Activated CD8-positive, alpha-beta memory T cell treated with anti-CD3 and anti-CD28 coated beads, Interleukin-2, amount 50 U/mL, for 1 hour (primary cell): Measurements from ENCODE around the gene TRPM3.

ENCODE experiments used
- DNase-seq: peaks from one replicate; pipeline ENCODE4 v3.0.0-alpha.2; 2020; ENCODE audit errors: extremely low read depth

TRPM3 gene

DNA sequence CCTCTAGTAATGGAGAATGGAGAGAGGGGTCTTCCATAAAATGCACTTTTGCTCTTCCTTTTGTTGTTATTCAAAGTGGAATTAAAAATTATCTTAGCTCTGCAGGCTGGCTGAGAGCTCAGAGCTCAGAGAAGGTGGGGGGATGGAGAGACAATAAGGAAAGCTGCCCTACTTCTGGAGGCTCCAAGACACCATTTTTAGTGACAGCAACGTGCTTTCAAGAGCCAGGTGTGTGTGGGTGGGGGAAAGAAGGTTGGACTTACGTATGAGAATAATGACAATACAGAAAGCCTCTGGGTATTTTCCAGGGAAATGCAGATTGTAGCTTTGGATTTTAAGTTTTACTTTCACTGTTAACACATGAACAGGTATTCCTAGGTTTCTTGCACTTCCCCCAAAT, 173.9 kb downstream of the TRPM3 start:
- no peak for DNase-seq

DNA sequence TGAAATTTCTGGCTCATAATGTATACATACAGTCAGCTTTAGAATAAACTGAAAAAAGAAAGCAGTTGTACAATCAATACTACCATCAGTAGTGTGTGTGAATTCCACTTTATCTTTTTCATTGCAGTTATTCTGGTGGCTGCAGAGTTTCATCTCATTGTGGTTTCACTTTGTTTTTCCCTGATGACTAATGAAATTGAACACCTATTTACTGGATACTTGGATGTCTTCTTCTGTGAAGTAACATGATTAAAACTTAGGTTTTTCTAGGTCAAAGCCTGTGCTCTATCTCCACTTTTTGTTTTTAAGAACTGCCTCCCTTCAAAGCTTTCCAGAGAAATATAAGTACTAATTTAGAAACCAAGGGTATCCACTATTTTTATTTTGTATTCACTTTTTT, 174.3 kb downstream of the TRPM3 start:
- DNase-seq, result no peak

DNA sequence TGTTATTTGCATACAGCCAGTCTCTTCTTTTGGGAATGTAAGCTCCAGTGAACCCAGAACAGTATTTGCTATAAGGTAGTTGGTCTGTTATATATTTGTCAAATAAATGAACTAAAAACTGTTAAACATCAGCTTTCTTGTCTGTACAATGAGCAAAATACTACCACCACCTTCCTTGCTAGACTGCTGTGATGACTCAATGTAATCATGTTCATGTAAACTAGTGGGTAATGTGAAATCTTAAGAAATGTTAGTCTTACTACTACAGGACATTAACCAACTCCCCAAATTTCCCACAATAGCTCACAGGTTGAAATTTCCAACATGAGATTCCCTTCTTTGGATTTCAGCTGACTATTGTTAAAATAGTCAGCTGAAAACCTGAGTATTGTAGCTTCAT, 176.1 kb downstream of the TRPM3 start:
- no peak for DNase-seq

DNA sequence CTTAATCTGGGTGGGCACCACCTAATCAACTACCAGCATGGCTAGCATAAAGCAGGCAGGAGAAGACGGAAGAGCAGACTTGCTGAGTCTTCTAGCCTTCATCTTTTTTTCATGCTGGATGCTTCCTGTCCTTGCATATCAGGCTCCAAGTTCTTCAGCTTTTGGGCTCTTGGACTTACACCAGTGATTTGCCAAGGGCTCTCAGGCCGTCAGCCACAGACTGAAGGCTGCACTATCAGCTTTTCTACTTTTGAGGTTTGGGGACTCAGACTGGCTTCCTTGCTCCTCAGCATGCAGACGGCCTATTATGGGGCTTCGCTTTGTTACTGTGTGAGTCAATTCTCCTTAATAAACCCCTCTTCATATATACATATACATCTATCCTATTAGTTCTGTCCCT, 180.2 kb downstream of the TRPM3 start:
- DNase-seq, result no peak

DNA sequence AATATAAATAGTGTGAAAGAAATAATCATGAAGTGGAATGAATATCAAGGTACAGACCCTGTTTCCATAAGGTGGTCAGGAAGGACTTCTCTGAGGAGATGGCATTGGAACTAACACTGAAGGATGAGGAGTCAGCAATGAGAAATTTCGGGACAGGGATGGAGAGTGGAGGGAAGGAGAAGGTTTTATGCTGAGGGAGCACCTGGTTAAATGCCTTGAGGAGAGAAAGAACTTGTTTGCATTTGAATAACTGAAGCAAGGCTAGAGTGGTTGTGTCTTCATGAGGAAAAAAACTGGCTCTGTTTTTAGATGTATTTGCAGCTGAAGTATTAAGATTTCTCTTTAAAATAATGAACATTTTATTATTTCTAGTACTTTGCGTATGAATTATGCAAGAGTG, 180.8 kb downstream of the TRPM3 start:
- DNase-seq, result no peak

DNA sequence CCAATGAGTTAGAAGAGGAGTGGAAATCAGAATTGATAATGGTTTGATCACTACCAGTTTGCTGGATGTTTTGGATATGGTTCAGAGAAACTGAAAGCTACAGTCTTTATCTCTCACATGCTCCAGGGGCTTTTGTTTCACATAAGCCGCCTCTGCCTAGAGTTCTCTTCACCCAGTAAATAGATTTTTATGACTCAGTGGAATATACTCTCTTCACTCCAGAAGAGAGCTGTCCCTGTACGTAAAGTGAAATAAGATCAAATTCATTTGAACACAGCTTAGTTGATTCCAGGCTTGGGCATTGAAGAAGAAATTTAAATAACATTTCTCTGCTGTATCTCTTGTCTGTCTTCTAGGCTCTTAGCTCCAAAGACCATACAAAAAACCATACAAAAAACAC, 184.9 kb downstream of the TRPM3 start:
- no peak for DNase-seq

DNA sequence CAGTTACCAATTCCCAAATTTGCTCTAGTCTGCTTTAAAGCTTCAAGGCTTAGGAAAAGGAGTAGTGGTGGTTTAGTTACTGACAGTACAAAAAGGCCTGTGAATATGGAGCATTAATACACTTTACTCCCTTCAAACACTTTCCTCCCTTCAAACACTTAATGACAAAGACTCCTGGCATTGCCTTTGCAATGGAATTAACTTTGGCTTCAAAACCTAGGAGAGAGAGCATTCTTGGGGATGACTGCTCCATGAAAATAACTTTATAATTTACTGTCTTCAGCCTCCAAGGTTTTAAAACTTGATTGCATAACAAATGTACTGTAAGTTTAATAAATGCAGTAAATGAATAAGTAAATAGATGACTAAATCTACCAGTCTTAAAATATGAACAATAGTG, 185.6 kb downstream of the TRPM3 start:
- DNase-seq, result no peak

DNA sequence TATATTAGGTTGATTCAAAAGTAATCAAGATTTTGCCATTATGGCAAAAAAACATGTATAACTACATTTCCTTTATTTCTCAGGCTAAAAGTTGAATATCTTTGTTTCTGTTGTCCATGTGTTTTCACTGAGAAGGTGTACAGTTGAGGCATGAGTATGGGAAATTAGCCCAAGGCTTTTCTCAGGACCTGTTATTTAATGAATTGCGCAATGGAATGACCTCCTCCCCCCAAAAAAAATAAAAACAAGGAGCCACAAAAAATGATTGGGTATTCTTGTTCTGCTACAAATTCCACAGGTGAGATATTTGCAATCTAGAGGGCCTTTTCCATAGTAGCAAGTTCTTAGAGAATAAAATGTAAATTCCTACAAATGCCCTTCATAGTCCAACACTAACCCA, 186.8 kb downstream of the TRPM3 start:
- no peak for DNase-seq

DNA sequence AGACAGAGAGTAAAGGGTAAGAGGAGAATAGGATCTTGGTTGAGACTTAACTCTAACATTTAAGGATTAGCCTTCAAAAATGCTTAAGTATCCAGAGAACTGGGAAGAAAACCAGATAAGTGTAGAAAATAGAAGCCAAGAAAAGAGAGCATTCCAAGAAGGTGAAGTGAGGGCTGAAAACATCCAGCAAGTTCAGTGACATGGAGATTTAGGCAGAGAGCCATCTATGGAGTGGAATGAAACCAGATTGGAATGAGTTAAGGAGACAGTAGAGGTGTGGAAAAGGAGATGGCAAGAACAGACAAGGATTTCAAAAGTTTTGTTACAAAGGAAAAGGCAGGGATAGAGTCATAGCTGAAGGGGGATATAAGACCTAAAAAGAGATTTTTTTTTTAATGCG, 188.1 kb downstream of the TRPM3 start:
- no peak for DNase-seq

DNA sequence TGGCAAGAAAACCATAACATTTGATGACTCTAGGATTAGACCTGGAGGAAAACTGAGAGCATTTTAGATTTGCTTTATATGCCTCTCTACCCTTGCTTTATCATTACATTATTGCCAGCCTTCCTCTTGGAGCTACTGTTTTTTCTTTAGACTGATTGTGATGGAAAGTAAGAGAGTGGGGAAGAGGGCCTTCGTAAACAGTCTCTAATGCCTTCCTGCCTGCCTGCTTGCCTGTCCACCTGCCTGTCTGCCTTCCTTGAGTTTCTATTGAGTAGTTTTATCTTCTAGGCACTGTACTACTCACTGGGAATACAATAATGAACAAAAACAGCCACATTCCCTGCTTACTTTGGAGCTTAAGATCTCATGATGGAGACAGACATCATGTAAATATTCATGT, 189.3 kb downstream of the TRPM3 start:
- no peak for DNase-seq

DNA sequence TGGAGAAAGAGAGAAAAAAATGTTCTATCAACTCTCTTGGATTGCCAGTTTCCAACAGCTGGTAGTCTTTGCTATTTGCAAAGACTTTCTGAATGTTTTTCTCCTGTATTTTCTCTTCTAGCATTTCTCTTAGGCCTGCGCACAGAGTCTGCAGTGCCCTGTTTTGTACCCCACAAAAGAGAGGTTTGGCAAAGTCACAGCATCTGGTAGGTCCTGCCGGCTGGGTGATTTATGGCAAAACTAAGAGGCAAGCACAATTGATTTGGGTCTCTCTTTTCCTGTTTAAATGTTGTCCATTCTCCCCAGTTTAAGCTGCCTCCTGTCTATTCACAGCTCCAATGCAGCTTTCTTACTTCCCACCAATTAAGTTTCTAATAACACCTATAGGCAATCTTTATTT, 193.9 kb downstream of the TRPM3 start:
- no peak for DNase-seq

DNA sequence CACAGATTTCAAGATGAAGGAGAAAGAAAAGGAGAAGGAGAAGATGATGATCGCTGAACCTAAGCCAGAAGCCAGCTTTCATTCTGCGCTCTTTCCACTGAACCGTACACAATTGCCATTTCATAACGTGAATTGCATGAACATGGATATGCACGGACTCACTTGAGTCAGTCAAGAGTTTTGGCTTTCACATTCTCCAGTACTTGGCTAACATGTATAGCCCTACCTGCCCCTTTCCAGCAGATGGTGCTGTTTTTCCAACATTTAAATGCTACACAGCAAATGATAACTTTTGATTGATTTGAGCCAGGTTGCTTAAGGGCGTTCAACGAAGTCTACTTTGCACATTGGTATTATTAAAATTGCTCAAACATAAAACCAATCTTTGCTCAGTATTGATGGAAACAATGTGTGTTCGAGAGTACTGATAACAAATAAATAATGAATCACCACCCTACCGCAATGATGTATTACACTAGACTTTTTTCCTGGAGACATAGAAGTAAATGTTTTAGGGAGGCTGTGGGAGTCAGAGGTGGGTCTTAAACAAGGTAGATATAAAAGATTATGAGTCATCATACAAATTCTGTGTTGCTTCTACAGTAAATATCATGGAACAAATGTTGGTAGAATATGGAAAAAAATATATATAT, 196.4 kb downstream of the TRPM3 start:
- no peak for DNase-seq

DNA sequence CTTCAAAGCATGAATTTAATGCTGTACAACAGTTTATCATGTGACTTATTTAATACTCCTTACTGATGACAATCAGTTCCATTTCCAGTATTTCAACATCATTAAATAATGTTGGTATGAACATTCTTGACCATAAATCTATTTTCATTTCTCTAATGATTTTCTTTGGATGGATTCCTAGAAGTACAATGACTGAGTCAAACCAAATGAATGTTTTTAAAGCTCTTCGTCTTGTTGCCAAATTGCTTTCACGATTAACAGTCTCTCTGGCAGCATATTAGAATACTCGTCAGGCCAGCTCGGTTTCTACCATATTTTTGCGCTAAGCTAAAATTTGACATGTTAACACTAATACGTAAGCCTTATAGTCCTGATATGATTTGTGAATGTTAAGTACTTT, 197.0 kb downstream of the TRPM3 start:
- no peak for DNase-seq

DNA sequence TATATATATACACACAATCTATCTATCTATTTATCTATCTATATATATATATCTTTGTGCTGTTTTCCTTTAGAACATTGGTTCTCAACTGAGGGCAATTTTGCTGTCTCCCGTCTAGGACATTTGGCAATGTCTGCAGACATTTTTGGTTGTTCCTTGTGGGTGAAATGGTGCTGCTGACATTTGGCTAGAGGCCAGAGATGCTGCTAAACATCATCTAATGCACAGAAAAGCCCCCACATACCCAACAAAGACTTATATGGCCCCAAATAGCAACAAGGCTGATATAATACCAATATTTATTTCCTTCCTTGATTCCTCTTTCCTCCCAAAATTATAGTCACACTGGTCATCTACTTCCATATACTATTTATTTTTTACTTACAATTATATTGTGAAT, 197.5 kb downstream of the TRPM3 start:
- no peak for DNase-seq

DNA sequence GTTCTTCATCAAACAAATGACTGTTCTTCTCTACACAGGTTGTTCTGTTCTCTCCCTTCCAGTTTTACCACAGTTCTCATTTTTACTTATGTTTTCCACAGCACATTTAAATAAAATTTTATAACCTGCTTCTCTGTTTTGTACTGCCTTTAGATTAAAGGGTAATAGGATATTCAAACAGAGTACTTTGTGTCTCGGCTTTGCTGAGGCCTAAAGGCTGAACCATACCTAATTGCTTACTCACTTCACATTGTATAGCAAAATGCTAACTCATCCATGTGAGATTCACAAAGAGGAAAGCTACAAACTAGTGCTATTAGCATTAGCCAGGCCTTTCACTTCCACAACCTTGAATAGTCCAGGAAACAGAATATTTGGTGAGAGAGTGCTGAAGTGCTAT, 200.3 kb downstream of the TRPM3 start:
- no peak for DNase-seq

DNA sequence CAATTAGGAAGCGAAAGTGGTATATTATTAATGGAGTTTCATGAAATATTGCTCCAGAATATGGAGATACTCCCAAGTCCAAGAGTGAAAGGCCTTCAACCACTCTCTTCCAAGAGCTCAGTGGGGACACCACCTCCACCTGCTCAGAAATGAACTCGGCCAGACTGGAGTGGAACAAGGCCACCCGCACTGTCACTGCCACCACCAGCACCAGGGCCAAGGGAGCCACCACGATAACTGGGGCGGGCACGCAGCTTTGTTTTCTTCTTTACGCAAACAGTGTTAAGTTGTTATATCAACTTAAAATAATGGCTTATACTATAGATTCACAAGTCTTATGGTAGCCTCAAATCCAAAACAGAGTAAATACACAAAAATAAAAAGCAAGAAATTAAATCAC, 204.1 kb downstream of the TRPM3 start:
- no peak for DNase-seq

DNA sequence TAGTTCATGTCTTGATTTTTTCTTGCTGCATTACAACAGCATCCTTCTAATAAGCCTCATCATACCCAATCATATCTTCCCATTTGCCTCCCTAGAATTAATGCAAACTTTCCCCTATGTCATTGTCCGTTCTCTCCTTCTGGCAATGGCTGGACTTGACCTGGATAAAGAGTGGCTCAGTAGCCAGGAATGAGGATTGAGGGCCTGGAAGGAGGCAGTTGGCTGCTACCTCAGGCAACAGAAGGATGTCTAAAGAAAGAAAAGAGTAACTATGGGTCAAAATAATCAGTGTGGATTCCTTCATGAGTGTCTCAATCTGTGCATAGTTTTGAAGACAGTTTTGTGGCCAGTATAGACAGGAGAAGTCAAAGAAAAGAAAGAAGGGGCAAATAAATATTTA, 209.6 kb downstream of the TRPM3 start:
- no peak for DNase-seq

DNA sequence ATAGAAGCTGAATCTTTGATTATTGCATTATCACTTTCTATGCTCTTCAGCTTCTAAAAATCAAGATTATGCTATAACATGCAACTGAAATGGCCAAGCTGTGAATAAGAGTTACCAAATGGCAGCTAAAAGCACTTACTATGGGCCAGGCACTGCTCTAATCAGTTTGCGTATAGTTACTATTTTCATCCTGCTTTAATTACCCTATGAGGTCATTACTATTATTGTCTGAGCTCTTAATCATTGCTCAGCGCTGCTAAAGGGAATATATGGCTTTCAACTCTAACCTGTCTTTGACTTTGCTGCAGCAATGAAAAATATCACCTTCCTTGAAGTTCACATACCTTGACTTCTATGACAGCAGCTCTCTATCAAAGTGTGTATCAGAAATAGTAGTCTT, 210.8 kb downstream of the TRPM3 start:
- no peak for DNase-seq

DNA sequence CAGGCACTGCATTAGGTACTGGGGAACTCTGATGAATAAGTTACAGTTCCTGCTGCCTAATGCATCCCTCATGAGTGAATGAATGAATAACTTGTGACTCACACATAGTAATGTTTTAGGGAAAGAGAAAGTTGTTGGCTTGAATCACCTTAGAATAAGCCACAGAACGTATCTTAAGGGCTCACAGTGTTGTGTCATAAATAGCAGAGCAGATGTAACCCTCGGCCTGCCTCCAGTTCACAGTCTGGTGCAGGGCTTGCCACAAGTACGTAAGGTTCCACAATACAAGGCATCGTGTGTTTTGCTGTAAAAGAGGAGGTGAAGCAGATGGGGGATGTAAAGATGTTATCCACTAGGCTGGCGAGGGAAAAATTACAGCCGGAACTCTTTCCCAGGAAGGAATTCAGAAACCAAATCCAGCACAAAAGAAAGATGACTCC, 218.7 kb downstream of the TRPM3 start:
- DNase-seq, result no peak

DNA sequence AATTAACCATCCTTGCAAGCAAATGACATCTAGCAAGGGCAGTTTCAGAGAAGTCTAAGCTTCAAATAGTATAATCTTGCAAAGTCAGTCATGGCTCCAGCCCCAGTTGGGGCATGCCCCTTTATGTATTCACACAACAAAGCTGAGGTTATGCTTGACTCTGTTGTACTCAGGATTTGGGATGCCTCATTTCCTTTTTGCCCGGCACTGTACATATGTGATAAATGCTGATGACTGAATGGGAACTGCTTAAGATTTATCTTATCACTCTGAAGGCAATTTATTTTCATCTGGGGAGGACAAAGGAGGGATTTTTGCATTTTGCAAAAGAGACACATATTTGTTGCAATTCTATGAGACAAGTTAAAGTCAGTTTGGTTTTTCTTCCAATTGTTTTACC, 219.2 kb downstream of the TRPM3 start:
- DNase-seq, result no peak

DNA sequence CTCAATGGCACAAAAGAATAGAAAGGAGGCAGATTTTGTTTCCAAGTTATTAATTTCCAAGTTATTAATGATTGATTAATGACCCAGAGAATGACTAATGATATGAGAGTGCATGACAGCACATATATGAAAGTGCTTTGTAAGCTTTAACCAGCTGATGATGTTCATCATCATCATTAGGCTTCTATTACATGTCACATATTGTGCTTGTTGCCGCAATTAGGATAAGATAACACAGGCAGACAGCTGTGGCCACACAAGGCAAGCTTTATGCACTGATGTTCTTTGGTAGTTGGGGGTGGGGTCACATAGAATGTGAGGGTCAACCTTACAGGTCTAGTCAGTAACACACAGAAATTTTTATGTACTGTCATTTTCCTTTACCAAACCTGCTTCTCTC, 219.7 kb downstream of the TRPM3 start:
- no peak for DNase-seq

DNA sequence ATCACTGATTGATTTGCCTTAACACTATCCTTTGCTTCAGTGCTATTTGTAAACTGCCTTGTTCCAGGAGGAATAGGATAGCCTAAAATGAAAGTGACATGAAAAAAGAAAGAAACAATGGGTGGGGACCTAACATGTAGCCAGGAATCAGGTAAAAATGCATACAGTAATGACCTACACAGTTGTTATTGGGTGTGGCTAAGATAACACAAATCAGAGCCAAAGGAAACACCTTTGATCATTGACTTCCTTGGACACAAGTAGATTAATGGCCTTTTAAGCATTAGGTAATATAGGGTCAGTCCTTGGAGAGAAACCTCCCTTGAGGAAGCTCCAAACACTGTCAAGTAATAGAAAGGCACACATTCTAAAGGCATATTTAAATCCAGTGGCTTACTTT, 220.4 kb downstream of the TRPM3 start:
- no peak for DNase-seq

DNA sequence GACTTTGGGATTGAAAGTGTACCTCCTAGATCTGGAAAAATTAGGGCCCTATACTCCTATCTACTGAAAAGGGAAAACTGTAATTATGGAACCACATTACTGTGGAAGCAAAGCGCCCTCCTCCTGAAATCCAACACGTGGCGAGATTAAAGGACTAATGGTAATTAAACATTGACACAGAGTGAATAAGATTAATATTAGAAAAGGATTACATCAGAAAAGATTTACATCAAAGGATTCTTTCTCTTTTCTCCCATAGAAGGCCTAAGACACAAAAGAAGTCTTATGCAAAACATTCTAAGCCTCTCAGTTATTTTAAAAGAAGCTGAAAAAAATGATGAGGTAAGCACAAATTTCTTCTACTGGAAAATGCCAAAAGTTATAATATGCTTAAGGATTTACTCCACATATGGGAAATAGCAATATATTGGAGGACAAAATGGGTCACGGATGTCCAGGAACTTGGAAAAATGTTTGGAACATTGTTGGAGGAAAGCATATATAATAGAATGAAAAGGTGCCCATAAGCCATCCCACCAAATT, 227.8 kb downstream of the TRPM3 start:
- no peak for DNase-seq

DNA sequence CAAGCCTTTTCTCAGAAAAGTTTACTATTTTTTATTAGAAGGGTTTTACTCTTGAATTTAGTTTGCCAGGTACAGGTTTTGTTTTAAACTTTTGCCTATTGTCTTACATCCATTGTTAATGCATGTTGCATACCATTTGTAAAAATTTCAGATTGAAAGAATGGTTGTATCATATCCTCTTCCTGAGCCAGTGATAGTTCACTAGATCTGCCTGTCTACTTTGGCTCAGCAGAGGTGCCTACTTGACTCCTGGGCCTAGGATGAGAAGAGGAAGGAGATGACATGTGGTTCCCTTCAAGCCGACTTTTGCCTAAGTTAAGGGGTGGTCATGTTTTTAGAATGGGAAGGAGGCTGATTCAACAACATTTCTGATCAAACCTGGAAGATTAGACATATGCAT, 232.9 kb downstream of the TRPM3 start:
- DNase-seq, result no peak
